GM21447 (cell line): ENCODE results near the gene LTBP1.
"Not testable (repeated sequence)": the region's sequence is repeated elsewhere in the genome, so short reads cannot be mapped to it uniquely, and the experiment has no call there.

Source experiments
- ATAC-seq: cut with Tn5 transposase; IDR thresholded peaks from one replicate; pipeline ENCODE4 v1.9.1; 2021; ENCODE audit not compliant: unreplicated experiment

Gene LTBP1

GRCh38 chr2:33370636-33371265, 424.0 kb downstream of the LTBP1 start:
- ATAC-seq: no peak

- no peak for ATAC-seq
These were observed 424.7 kb downstream of the LTBP1 start for GRCh38 chr2:33371304-33372090.

GRCh38 chr2:33372940-33373553, 426.3 kb downstream of the LTBP1 start:
- no peak for ATAC-seq

DNA sequence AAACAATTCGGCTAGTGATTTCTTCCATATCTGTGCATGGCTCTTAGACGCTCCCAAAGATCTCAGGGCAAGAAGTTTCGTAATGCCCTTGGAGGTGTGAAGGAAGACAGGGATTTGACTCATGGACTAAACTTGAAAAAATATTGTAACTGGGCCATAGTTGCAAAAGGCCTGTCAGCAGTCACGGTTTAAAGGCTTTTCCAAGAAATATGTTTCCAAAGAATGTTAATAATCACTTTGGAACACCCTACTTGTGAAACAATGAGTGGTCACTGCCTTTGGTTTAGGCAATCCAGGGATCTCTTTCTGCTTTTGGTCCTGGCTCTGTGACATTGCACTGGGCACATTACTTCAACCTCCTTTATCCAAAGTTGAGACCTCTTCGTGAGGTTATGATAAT, 427.2 kb downstream of the LTBP1 start:
- no peak for ATAC-seq

- no peak for ATAC-seq
These were observed 428.3 kb downstream of the LTBP1 start for GRCh38 chr2:33375054-33375453.

DNA sequence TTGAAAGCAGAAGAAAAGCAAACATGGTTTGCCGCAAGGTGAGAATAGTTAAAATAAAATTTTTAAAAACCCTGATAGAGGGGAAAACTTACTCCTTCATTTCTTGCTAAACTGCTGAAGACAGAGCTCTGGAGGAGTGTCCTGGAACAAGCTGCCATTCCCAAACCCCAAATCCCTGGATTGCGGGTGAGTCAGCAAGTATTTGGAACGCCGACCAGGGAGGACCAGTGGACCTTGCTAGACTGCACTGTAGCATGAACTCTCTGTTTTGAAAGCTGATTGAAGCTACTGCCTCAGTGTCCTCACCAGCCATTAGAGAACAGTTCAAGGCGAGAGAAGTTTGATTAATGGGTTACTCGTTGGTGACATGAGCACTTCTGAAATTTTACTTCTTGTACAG, 430.3 kb downstream of the LTBP1 start:
- ATAC-seq: no peak

DNA sequence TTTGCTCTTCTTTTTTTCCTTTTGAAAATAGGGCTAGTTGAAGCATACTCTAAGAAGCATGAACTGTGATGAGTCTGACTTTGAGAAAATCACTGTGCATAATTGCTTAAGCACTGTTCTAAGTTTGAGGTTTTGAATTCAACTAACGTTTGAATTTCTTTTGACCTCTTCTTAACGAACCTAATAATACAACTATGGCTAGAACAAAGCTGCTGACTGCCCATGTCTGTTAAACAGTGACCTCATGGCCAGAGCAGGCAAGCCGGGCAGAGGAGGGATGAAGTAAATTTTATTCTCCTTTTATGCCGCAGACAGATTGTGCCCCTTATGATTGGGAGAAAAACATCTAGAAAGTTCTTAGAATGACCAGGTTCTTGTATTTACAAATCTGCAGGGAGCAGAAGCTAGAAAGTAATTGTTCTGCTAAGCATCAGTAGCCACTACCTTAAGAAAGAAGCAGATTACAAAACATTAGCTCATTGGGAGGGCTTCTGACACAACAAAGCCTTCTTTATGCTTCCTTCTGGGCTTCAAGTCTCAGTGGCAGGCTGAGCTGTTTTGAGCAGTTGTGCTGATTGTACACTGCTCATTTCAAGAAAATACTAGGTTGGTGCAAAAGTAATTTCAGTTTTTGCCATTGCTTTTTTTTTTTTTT, 431.9 kb downstream of the LTBP1 start:
- ATAC-seq: no peak

DNA sequence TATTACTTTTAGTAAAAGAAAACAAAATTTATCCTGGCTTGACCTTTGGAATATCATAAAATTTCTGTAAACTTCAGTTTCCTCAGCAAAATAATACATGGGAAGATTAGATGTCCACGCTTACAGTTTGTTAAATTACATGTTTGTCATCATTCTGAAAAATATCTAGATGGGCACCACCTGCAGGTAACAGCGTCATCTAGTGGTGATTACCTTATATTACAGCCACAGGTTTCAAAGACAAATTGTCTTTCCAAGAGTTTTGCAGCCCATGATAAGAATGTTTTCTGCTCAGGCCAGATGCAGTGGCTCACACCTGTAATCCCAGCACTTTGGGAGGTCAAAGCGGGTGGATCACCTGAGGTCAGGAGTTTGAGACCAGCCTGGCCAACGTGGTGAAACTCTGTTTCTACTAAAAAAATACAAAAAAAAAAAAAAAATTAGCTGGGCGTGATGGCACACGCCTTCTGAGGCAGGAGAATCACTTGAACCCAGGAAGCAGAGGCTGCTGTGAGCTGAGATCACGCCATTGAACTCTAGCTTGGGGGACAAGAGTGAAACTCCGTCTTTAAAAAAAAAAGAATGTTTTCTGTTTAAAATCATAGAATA, 433.4 kb downstream of the LTBP1 start:
- ATAC-seq: no peak

- no peak for ATAC-seq
These were observed 434.0 kb downstream of the LTBP1 start for GRCh38 chr2:33380719-33381118.

DNA sequence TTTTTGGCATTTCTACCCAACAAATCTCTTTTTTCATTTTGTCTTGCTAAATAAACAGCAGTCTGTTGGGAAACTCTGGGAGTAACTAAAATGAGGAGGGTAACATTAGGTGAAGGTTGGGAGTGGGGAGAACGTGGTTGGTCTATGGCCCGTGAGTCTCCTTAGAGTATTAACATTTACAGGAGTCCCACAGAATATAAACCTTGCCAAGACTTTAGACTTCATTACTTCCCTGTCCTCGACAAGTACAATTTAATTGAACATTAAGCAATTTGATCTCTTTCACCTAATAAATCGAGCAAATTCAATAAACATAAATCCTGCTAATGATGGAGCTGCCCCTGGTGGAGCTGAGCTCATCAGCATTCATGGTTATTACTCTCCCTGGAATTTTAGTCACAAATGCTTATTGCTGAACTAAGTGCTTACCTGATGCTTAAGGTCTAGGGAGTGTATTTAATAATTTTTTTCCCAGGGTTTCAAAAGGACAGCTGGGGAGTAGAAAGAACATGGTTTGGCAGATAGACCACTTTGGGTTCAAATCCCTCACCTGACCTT, 434.6 kb downstream of the LTBP1 start:
- ATAC-seq: no peak

GRCh38 chr2:33383855-33384598, 437.3 kb downstream of the LTBP1 start:
- no peak for ATAC-seq

- no peak for ATAC-seq
These were observed 437.8 kb downstream of the LTBP1 start for GRCh38 chr2:33384599-33384961.

DNA sequence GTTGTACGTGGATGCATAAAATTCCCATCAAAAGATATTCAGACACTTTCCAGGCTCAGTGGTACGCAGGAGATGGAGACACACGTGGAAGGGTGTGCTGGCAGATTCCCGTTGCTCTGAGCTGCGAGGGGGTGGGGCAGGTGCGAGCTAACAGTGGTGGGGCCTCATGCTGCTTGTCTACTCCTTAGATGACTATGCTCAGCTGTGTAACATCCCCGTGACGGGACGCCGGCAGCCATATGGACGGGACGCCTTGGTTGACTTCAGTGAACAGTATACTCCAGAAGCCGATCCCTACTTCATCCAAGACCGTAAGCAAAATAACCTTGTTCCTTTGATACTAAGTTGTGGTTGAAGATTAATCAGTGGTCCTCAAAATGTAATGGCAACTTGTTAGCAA, 442.2 kb downstream of the LTBP1 start:
- no peak for ATAC-seq

DNA sequence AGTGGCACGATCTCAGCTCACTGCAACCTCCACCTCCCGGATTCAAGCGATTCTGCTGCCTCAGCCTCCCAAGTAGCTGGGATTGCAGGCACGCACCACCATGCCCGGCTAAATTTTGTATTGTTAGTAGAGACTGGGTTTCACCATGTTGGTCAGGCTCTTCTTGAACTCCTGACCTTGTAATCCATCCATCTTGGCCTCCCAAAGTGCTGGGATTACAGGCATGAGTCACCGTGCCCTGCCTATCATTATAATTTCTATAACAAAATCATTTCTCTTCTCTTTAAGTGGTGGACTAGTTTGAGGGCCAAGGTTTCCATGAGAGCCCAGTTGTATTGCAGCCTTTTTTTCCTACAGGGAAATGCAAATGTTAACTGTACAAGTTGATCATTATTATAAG, 442.9 kb downstream of the LTBP1 start:
- ATAC-seq: not testable (repeated sequence)

- no peak for ATAC-seq
These were observed 444.9 kb downstream of the LTBP1 start for GRCh38 chr2:33391529-33392255.

GRCh38 chr2:33392366-33392765, 445.6 kb downstream of the LTBP1 start:
- no peak for ATAC-seq

GRCh38 chr2:33395034-33395433, 448.3 kb downstream of the LTBP1 start:
- ATAC-seq: no peak

GRCh38 chr2:33395655-33396249, 449.0 kb downstream of the LTBP1 start:
- ATAC-seq: no peak

- ATAC-seq: no peak
These were observed 457.6 kb downstream of the LTBP1 start for GRCh38 chr2:33404321-33404720.
